ENCODE measurements around the gene INS. TPM values are rescaled to one million over a fixed set of nuclear protein-coding genes. Genes with fewer than 3 reads are reported as not detected.
A peak's percentile ranks its signal among the peaks of the same experiment; 100 is the strongest.
"Not testable (repeated sequence)": the region's sequence is repeated elsewhere in the genome, so short reads cannot be mapped to it uniquely, and the experiment has no call there.

The INS gene
- total and polyA plus RNA-seq, 2 donors from 2014 or later: not detected

DNA sequence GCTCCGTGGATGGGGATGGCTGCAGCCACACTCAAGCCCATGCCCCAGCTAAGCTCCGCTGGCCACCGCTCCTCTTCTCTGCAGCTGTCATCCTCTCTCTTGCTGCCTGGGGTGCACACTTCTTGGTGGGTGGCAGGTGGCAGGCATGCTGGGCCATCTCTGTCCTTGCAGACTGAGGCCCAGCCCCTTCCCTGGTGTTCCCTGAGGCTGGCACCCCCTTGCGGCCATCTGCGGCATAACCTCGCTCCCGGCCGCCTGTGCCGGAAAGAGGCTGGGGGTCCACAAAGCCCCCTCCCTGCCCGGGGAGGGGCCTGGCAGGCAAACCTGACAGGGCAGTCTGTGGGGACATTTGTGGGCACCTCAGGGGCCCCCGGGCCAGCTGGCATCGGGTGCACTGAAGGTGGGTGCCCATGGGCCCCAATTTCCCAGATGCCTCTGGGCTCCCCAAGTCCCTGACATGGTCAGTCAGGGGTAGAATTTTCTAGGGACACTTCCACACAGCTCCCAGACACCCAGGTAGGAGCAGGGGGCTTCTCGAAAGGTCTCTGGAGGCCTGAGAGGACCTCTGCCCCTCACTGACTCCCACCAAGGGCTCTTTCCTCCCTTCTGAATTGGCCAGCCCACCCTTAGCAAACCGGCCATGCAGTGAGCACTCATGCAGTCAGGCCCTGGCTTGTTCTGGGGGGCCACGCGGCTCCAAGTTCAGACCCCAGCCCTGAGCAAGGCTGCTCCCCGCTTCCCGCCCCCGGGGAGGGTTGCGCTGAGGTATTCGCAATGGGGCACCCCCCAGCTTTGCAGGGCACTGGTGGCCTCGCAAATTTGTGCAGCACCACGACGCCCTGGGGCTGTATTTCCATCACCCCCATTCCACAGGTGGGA lies 34.1 kb upstream of the INS start:
- peak in 3 of 5 donors; percentile 58 to 84 (median 62) for DNase-seq
- Histone ChIP-seq H3K27ac (ENCODE audit: low read depth in 2 of 2, low read length in 2 of 2) (no peak overlapping the region), H3K9me3 (ENCODE audit: control insufficient read depth in 2 of 3, insufficient read depth in 1 of 3, low read length in 3 of 3) (no peaks in the 10 kb centered on the region), H3K9ac (ENCODE audit: low read length in 3 of 3) (no peak overlapping the region), H3K4me3 (ENCODE audit: low read length in 3 of 3) (no peak overlapping the region), H3K36me3 (ENCODE audit: control insufficient read depth in 2 of 3, insufficient read depth in 3 of 3, low read length in 3 of 3) (no peaks in the 10 kb centered on the region), H3K27me3 (ENCODE audit: control insufficient read depth, insufficient read depth, low read length) (no peaks in the 10 kb centered on the region), H3K4me1 (ENCODE audit: control insufficient read depth in 2 of 3, insufficient read depth in 2 of 3, low read depth in 1 of 3, low read length in 3 of 3) (no peaks in the 10 kb centered on the region)
- intact Hi-C loops (cut with DNase I): loop anchor here (5.0 kb wide), 1 partner anchor 227 kb away; no protein-coding TSS in a partner anchor
- no peak for FAIRE-seq
- TF ChIP-seq, protein P1, sequence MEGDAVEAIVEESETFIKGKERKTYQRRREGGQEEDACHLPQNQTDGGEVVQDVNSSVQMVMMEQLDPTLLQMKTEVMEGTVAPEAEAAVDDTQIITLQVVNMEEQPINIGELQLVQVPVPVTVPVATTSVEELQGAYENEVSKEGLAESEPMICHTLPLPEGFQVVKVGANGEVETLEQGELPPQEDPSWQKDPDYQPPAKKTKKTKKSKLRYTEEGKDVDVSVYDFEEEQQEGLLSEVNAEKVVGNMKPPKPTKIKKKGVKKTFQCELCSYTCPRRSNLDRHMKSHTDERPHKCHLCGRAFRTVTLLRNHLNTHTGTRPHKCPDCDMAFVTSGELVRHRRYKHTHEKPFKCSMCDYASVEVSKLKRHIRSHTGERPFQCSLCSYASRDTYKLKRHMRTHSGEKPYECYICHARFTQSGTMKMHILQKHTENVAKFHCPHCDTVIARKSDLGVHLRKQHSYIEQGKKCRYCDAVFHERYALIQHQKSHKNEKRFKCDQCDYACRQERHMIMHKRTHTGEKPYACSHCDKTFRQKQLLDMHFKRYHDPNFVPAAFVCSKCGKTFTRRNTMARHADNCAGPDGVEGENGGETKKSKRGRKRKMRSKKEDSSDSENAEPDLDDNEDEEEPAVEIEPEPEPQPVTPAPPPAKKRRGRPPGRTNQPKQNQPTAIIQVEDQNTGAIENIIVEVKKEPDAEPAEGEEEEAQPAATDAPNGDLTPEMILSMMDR (IDR thresholded peaks at IDR 0.05; ENCODE audit: borderline replicate concordance, extremely low read depth, insufficient read depth): peak; percentile 63

DNA sequence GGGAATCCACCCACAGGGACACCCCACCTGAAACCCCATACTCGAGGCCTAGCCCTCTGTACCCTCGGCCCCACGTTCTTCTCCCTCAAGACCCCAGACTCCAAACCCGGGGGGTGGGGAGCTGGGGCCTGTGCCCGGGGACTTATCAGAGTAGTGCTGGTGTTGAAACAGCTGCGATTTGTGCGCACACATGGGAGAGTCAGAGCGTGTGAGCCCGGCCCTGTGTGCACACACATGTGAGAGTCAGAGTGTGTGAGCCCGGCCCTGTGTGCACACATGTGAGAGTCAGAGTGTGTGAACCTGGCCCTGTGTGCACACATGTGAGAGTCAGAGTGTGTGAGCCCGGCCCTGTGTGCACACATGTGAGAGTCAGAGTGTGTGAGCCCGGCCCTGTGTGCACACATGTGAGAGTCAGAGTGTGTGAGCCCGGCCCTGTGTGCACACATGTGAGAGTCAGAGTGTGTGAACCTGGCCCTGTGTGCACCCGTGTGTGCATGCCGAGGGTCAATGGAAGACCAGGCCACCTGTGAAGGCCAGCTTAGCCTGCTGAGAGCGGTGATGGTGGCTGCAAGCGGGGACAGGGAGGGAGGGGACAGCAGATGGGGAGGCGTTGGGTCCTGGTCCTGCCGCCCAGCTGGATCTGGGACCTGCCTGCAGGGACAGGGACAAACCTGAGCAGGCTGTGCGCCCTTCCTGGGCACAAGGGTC lies 33.0 kb upstream of the INS start:
- H3K9me3 ChIP-seq (ENCODE audit: control insufficient read depth in 2 of 3, insufficient read depth in 1 of 3, low read length in 3 of 3); H3K9ac ChIP-seq (ENCODE audit: low read length in 3 of 3); FAIRE-seq; H3K4me3 ChIP-seq (ENCODE audit: low read length in 3 of 3); H3K27ac ChIP-seq (ENCODE audit: low read depth in 2 of 2, low read length in 2 of 2); DNase-seq; H3K36me3 ChIP-seq (ENCODE audit: control insufficient read depth in 2 of 3, insufficient read depth in 3 of 3, low read length in 3 of 3); H3K4me1 ChIP-seq (ENCODE audit: control insufficient read depth in 2 of 3, insufficient read depth in 2 of 3, low read depth in 1 of 3, low read length in 3 of 3); intact Hi-C loops (cut with DNase I); H3K27me3 ChIP-seq (ENCODE audit: control insufficient read depth, insufficient read depth, low read length): not testable (repeated sequence)

DNA sequence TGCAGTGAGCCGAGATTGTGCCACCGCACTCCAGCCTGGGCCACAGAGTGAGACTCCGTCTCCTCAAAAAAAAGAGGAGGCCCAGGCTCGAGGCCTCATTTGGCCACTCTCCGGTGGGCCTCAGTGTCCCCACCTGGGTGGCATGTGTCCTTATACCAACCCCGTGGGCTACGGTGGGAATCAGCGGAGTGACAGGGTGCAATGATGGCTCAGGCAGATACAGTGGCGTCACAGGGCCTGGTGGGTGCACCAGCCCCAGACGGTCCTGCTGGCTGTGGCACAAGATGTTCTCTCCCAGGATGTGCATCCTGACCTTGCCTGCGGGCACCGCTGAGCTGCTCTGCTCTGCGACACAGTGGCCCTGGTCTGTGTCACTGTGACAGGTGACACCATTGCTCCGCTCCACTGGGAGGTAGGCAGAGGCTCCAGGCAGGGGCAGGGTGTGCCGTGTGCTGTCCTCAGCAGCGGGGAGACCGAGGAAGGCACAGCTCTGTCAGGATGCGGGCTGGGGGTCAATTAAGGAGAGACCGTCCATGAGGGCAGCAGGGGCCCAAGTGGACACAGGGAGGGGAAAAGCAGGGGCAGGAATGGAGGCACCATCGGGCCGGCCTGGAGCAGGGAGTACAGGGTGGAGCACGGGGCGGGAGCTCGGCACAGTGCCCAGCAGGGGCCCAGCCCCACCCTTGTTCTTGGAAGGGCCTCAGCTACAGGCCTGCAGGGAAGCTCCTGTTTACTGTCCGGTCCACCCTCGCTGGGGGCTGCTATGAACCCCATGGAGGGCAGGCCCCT lies 32.3 kb upstream of the INS start:
- TF ChIP-seq, protein P1 (IDR thresholded peaks at IDR 0.05; ENCODE audit: borderline replicate concordance, extremely low read depth, insufficient read depth): no peak
- Histone ChIP-seq H3K27me3 (ENCODE audit: control insufficient read depth, insufficient read depth, low read length) (no peaks in the 10 kb centered on the region), H3K4me3 (ENCODE audit: low read length in 3 of 3) (no peak overlapping the region), H3K4me1 (ENCODE audit: control insufficient read depth in 2 of 3, insufficient read depth in 2 of 3, low read depth in 1 of 3, low read length in 3 of 3) (no peaks in the 10 kb centered on the region), H3K36me3 (ENCODE audit: control insufficient read depth in 2 of 3, insufficient read depth in 3 of 3, low read length in 3 of 3) (no peaks in the 10 kb centered on the region), H3K27ac (ENCODE audit: low read depth in 2 of 2, low read length in 2 of 2) (no peak overlapping the region), H3K9ac (ENCODE audit: low read length in 3 of 3) (no peak overlapping the region), H3K9me3 (ENCODE audit: control insufficient read depth in 2 of 3, insufficient read depth in 1 of 3, low read length in 3 of 3) (no peaks in the 10 kb centered on the region)
- FAIRE-seq (no peak), DNase-seq (no peak)
- intact Hi-C loops (cut with DNase I): no loop called here
